GM21423 (cell line): ENCODE results near the gene RFTN1.

Experiments
- ATAC-seq: cut with Tn5 transposase; IDR thresholded peaks from one replicate; pipeline ENCODE4 v1.9.1; 2021; ENCODE audit warnings: mild to moderate bottlenecking, moderate library complexity; ENCODE audit not compliant: unreplicated experiment

RFTN1 gene

GRCh38 chr3:16369276-16369675 lies 144.2 kb downstream of the RFTN1 start:
- ATAC-seq, result no peak

GRCh38 chr3:16366581-16366980 lies 146.9 kb downstream of the RFTN1 start:
- ATAC-seq, result no peak

GRCh38 chr3:16365491-16366128 lies 147.9 kb downstream of the RFTN1 start:
- ATAC-seq, result no peak

- no peak for ATAC-seq
These were observed 148.5 kb downstream of the RFTN1 start for GRCh38 chr3:16364963-16365362.

- no peak for ATAC-seq
These were observed 149.2 kb downstream of the RFTN1 start for GRCh38 chr3:16364323-16364722.

- ATAC-seq, result no peak
These were observed 149.9 kb downstream of the RFTN1 start for GRCh38 chr3:16363636-16364035.

- ATAC-seq, result no peak
These were observed 150.7 kb downstream of the RFTN1 start for GRCh38 chr3:16362770-16363169.

- no peak for ATAC-seq
These were observed 152.4 kb downstream of the RFTN1 start for GRCh38 chr3:16361087-16361486.

- no peak for ATAC-seq
These were observed 154.2 kb downstream of the RFTN1 start for GRCh38 chr3:16359331-16359730.

GRCh38 chr3:16358336-16358735 lies 155.2 kb downstream of the RFTN1 start:
- no peak for ATAC-seq

- no peak for ATAC-seq
These were observed 156.0 kb downstream of the RFTN1 start for GRCh38 chr3:16357186-16358121.

- ATAC-seq, result no peak
These were observed 157.7 kb downstream of the RFTN1 start for GRCh38 chr3:16355828-16356227.

GRCh38 chr3:16354291-16354690 lies 159.2 kb downstream of the RFTN1 start:
- no peak for ATAC-seq

GRCh38 chr3:16352428-16352827 lies 161.1 kb downstream of the RFTN1 start:
- no peak for ATAC-seq

- no peak for ATAC-seq
These were observed 162.7 kb downstream of the RFTN1 start for GRCh38 chr3:16350597-16351318.

GRCh38 chr3:16349986-16350596 lies 163.4 kb downstream of the RFTN1 start:
- no peak for ATAC-seq

GRCh38 chr3:16347548-16347947 lies 166.0 kb downstream of the RFTN1 start:
- no peak for ATAC-seq

GRCh38 chr3:16346413-16347081 lies 167.0 kb downstream of the RFTN1 start:
- ATAC-seq, result no peak

GRCh38 chr3:16343101-16343500 lies 170.4 kb downstream of the RFTN1 start:
- no peak for ATAC-seq

GRCh38 chr3:16338999-16339398 lies 174.5 kb downstream of the RFTN1 start:
- no peak for ATAC-seq
